Effector CD4-positive, alpha-beta T cell (primary cell): ENCODE measurements around the gene POC1B.

ENCODE experiments used
- DNase-seq: peaks from one replicate; pipeline ENCODE4 v3.0.0-alpha.2; 2020

POC1B gene

DNA sequence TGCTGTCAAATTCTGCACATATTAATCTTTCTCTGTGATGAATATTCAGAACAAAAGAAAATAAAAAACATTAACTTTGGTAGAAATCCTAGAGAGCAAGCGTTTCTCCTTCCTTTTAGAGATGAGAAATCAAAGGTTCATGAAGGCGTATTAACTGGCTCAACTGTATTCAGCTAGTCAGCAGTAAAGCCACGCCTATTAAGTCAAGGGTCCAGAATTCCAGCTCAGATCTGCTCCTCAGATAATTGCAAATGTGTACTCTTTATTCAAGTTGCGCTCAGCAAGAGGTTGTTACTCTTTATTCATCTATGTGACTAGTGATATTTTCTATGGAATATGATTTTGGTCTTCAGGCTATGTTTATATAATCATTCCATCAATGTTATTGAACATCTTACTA, 13.1 kb upstream of the POC1B start:
- DNase-seq, result no peak

DNA sequence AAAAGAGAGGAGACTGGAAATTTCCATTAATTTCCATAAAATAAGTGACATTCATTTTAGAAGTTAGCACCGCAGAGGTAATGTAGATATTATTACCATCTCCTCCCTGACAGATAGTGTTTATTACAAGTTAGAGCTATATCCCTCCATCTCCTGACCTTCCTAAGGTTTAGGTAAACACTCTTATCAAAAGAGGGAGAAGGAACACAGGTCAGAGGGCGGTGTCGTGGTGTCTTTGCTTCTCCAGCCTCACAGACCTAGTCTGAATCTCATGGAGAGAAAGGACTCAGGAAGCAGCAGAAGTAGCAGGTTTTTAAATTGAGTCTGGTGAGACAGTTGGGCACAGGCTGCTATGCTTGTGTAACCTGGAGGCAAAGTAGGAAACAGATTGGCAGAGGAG, 11.5 kb upstream of the POC1B start:
- no peak for DNase-seq

DNA sequence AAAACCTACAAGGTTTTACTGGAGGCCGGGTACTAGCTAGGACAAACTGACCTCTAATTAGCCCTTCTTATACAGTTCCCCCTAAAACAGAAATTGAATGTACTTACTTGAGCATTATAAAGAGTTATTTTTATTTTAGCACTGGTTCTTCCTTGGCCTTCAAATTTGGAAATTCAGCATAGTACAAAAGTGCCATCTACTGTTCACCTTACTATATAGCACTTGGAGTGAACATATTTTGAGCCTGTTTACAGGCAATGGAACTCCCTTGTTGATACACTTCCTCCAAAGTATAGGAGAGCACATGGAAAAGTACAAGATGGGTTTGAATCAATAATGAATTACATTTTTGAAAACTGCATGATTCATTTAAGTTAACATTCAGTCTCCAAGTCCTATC, 3.9 kb upstream of the POC1B start:
- DNase-seq, result no peak

DNA sequence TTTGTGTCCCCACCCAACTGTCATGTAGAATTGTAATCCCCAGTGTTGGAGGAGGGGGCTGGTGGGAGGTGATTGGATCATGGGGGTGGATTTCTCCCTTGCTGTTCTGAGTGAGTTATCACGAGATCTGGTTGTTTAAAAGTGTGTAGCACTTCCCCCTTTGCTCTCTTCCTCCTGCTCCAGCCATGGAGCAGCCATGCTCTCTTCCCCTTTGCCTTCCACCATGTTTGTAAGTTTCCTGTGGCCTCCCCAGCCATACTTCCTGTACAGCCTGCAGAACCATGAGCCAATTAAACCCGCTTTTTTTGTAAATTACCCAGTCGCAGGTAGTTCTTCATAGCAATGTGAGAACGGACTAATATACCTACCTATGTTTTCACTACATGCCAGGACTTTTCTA, 2.6 kb upstream of the POC1B start:
- DNase-seq, result no peak

DNA sequence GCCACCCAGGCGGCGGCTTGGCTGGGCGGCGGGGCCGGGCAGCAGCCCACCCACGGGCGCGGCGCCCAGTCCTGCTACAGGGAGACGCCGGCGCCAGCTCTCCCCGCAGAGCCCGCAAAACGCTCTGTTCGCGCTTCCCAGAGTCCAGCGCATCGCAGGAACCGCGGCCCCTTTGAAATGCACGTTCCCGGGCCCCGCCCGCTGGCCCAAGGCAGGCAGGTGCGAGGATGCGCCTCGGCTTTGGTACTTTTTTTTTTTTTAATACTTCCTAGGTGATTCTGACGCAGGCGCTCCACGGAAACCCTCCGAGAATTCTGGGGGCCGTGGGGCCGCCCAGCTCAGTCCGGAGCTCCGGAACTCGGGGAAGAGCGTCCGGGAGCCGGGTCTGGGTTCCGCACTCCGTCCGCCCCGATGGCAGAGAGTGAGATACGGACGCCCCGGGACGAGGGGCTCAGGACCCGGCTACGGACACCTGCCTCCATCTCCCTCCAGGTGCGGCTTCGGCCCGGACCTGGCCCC, 483 bp downstream of the POC1B start:
- DNase-seq, result peak; percentile 36

DNA sequence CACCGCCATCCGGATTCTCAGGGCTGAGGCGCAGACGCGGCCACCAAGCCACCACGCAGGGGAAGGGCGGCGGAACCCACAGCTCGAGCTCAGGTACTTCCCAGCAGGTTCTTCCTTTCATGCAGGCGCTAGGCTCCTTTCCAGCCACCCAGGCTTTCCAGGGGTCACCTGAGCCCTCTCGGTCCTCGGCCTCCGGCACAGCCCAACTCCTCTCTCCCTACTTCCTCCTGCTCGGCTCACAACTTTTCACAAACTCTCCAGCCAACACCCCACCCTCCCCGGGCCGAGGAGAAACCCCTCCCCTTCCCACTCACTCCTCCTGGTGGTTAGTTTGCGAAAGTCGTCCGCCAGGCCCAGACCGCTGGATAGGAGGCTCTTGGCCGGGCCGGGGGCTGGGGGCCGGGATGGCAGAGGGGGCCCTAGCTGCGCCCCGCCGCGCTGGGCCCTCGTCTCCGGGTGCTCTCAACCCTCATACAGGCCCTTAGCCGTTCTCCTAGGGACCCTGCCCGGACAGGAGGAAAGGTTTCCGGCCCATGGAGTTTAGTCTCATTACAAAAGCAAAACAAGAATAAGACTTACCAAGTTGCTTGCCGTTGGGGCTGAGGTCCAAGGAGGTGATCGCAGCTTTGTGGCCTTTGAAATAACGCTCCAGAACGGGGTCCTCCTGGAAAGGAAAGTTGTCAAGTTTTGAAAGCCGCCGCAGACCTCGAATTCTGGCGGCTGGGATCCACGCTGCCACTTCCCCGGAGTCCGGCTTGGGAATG, 1.1 kb downstream of the POC1B start, which contains the start of gene GALNT4:
Gene GALNT4, minus strand, starts transcription at position 256 of the 764 bp plus-strand sequence. Its CDS starts 247 bp downstream, at position 9.
- DNase-seq, result peak; percentile 57

DNA sequence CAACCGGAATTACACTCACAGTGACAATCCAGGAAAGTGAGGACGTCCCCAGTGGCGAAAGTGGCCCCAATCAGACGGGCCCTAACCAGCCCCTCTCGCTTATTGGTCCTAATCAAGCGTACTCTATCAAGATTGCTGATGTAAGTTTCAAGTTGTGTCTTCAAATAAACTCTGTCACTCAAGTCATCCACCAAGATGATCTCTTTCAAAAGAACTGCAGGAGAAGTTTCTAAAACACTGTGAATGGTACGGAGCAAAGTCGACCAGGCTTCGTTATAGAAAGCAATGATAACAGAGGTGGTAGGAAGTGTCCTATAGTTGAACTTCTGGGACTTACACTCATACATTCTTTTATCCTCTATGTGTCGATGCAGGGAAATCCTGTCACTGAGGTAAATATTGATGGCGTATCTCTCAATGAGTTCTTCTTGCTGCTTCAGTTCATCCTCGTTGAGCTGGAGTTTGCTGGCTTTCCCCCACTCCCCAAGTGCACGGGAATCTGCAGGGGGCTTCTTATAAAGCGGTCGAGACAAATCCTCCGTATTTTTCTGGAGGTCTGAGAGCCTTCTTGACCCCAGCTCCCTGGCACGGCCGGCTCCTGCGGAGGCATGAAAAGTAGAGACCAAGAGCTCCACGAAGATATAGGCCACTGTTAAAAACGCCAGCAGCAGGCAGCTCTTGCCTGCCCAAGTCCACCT, 1.9 kb downstream of the POC1B start:
- DNase-seq, result no peak

DNA sequence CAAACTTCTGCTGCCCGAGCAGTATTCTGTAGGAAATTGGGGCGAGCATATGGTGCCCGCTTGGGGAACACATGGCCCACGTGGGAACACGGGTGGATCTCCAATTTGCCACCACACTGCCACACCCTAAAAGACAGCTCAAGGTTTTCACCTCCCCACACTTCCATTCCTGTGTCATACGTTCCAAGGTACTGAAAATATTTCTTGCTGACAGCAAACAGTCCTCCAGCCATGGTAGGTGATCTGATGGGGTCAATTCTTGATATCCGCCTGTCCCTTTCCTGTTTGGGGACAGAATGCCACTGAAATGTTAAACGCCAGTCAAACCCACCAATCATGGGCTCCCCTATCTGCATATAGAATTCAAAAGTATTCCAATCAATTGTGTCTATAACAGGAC, 2.5 kb downstream of the POC1B start:
- DNase-seq, result no peak

DNA sequence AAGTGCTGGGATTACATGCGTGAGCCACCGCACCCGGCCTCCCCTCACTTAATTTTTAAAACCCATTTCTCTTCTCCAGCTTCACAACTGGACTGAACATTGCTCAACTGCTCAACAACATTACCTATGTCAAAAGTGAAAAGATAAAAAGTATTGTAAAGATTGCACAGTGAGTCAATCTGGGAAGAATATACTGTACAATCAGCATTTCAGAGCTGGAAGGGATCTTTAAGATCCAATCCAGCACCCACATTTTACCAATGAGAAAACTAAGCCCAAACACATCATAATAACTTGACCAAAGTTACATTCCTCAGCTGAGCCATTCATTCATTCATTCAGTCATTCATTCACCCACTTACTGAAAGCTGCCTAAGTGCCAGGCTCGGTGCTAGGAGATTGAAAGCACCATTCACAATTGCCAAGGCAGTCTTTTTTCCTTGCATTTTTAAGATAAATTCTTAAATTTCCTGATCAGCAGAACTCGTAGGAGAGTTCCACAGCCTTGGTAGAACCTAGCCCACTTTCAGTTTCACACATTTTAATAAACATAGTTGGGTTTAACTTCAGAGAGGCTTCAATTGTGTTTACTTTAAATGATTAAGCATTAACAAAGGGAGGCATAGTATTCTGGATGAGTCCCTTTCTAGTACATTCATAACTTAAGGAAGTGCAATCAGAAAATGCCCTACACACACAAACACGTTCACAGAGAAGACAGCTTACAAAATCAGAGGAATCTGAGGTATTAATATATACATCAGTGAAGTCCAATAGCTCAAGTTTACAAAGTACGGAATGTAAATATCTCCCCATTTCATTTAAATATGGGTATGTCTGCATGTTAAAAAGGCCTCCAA, 4.3 kb downstream of the POC1B start:
- DNase-seq, result no peak

DNA sequence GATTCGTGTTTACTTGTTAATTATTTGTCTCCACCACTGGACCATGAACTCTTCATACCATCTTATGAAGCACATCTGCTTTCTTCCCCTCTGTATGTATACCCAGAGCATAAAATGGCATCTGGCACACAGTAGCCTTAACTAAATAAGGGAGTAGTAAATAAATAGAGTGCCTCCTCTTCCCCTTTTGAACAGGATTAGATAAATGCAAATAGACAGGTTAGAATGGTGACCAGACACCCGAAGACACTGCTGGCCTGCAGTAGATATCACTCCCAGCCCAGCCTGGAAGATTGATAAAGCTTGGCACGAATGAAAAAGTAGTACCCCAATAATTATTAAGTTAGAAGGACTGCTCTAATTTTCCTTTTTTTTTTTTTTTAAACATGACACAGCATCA, 8.1 kb downstream of the POC1B start:
- DNase-seq, result no peak

DNA sequence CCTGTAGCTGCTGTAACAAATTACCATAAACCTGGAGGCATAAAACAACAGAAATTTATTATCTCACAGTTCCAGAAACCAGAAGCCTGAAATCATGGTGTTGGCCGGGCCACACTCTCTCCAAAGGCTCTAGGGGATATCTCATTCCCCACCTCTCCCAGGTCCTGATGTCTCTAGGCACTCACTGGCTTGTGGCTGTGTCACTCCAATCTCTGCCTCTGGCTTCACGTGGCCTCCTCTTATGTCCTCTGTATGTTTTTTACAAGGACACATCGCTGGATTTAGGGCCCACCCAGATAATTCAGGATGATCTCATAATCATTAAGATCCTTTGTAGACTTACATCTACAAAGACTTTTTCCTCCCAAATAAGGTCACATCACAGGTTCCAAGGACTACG, 9.2 kb downstream of the POC1B start:
- no peak for DNase-seq

DNA sequence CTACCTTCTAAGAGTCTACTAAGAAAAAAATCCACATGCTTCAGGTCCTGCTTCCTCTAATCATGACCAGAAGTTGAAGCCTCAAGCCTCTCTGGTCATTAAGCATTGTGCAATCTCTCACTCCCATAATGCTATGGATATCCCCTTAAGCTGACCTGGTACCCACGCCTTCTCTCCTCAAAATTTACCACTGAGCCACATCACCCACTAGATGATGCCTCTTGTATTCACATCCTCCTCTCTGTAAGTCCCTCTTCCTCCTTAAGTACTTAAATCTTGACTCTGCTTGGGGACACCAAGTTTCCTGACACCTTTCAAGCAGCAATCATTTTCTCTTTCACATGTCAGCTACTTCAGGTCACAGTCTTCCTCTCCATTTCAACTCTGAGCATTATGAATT, 11.1 kb downstream of the POC1B start:
- DNase-seq, result no peak

DNA sequence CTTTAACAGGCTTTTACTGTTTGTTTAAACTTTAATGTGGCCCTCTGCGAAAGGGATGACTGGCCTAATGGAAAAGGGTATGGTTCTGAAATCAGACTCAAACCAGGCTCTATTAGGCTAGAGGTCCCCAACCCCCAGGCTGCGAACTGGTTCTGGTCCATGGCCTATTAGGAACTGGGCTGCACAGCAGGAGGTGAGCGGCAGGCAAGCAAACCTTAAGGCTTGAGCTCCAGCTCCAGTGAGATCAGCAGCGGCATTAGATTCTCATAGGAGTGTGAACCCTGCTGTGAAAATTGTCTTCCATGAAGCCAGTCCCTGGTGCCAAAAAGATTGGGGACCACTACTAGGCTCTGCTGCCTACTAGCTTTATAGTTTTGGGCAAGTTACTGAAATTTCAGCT, 12.3 kb downstream of the POC1B start:
- DNase-seq, result no peak

DNA sequence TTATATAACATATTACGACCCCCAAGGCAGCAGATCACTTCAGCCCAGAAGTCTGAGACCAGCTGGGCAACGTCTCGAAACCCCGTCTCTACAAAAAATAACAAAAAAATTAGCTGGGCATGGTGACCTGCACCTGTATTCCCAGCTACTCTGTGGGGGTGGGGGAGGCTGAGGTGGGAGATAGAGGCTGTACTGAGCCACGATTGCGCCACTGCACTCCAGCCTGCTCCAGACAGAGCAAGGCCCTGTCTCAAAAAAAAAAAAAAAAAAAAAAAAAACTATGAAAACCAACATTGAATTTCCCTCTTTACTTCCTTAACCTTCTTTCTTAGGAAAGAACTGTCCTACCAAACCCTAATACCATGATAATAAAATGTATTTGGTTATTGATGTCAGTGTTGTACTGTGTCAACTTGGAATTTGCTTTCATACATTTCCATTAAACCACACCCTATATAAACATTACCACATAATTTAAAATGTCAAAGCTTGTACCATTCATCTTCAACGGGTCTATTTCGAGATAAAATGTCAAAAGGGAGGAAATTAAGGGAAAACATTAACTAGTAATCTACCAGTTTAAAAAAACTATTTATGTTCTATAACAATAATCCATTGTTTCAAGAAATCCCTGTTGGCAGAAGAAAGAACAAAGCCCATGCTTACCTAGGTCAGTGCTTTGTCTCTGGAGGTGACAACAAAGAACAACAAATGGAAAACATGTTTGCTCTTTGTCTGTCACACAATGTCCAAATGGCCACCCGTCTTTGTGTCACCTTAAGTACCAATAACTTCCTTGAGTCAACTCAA, 18.6 kb downstream of the POC1B start:
- no peak for DNase-seq

DNA sequence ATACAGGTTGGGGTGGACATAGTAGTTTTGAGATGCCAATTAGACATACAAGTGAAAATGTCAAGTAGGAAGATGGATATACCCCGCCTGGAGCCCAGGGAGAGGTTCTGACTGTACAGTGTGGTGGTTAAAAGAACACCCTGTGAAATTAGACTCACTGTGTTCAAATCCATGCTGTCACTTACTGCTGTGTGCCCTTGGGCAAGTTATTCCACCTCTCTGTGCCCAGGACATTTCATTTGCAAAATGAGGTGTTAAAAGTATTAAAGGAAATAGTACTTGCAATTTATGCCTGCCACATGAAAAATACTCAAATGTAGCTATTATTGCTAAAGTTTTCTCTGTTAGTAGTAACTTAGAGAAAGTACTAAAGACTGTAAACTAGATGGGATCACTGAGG, 19.8 kb downstream of the POC1B start:
- no peak for DNase-seq

DNA sequence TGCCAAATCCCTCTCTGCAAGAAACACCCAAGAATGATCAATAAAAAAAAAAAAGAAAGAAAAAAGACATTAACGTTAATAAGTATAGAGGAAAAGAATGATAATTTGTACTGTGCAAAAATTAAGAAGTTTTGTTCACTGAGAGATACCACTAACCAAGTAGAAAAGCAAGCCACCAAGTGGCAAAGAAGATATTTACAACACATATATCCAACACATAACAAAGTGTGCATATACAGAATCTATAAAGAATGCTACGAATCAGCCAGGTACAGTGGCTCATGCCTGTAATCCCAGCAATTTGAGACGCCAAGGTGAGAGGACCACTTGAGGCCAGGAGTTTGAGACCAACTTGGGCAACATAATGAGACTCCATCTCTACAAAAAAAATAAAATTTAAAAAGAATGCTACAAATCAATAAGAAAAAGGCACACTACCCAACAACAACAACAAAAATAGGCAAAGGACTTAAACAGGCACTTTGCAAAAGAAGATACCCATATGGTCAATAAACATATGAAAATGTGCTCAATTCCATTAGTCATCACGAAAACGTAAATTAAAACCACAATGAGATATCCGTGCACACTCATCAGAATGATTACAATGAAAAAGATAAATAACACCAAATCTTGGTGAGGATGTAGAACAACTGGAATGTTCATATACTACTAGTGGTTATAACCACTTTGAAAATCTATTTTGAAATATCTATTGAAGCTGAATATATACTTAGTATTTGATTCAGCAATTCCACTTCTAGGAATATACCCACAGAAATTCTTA, 21.1 kb downstream of the POC1B start:
- no peak for DNase-seq

DNA sequence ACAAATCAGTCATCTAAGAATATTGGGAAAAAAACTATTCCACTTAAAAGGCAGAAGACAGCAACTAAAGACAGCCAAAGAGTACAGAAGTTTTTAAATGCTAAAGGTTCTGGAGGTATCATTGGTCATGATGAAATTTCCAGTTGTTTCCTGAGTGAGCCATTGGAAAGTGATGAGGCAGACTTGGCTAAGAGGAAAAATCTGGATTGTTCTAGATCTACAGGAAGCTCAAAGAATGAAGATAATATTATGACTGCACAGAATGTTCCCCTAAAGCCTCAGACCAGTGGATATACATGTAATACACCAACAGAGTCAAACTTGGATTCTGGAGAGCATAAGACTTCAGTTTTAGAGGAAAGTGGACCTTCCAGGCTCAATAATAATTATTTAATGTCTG, 24.1 kb downstream of the POC1B start:
- DNase-seq, result no peak

DNA sequence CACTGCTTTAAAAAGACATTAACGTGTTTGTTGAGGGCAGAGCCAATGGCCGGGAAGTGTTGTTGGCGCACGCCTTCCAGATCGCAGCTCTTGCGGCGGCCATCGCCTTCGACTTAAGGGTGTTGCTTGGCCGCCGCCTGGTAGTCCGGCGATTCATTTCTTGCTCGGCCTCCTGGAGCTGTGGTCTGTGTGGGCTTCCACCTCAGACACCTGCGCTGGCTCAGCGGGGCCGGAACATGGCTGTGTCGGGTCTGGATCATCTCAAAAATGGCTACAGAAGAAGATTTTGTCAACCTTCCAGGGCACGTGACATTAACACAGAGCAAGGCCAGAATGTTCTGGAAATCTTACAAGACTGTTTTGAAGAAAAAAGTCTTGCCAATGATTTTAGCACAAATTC, 26.0 kb downstream of the POC1B start:
- no peak for DNase-seq

DNA sequence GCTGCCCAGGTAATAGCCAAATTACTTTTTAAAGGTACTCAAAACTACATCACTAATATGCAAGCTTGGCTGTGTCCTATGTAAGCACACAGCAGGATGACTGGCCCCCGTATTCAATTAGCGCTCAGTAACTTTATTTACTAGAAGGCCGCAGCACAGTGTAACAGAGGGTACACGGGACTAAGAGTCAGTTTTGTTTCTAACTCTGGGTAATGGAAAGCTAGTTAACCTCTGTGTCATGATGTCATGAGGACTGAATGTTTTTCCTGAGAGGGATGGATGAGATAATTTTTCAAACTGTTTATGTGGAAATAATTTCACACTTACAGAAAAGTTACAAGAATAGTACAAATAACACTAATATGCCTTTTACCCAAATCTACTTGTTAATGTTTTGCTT, 28.4 kb downstream of the POC1B start:
- no peak for DNase-seq

DNA sequence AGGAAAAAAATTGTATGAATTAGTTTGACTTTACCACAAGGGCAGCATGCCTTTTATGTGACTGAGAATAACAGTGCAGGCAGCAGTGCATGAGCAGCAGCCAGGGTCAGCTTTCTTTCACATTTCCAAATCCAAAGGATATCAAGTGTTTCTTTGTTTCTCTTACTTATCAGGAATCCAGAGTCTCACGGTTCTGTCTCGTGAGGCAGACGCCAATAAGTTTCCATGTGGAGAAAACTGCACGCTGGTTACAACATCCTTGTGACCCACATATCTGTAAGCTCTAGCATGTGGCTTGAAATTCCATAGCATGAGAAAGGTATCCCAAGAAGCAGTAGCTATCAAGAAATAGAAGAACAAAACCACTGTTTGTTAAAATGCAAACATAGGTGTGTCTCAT, 28.8 kb downstream of the POC1B start:
- DNase-seq, result no peak

DNA sequence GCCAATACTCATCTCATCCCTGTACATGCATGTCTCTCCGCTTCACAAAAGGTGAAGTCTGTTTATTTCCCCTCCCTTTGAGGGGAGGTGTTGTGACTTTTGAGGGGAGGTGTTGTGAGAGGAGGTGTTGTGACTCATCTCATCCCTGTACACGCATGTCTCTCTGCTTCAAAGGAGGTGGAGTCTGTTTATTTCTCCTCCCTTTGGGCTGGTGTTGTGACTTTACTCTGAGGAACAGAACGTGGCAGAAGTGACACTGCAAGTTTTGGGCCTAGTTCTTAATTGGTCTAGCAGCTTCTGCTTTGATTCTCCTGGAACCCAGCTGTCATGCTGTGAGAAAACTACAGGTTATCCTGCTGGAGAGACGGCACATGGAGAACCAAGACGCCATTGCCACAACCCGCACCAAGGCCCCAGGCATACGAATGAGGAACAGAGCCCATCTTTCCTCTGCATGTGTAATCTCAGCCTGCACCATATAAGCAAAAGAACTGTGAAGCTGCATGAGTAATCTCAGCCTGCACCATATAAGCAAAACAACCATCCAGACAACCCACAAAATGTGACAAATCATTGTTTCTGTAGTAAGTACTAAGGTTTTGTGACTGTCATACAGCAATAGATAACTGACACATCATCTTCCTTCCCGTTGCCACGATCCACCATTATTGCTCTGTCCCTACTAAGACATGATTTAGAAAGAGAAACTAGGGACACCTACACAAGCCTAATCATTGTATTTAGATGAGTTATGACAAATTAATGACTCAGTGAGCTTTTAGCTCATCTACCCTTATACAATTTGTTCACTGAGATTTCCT, 31.2 kb downstream of the POC1B start:
- no peak for DNase-seq
